ENCODE data around the gene NUMB.

The NUMB gene
- 36.8 to 43.8 (median 40.8) reads per million in 4 experiments for total RNA-seq

- DNase-seq, result peak; percentile 94
Observed at GRCh38 chr14:73458183-73458976, at the start of gene NUMB. NUMB (minus strand) TSS chr14:73458546; CDS start chr14:73355751, 102,795 bp downstream.

- DNase-seq, result no peak
Observed at GRCh38 chr14:73503648-73504047, 45.3 kb upstream of the NUMB start.

- no peak for DNase-seq
Observed at GRCh38 chr14:73502017-73502619, 43.8 kb upstream of the NUMB start.

- no peak for DNase-seq
Observed at GRCh38 chr14:73500360-73500759, 42.0 kb upstream of the NUMB start.

GRCh38 chr14:73494593-73494992 lies 36.2 kb upstream of the NUMB start:
- no peak for DNase-seq

- DNase-seq, result no peak
Observed at GRCh38 chr14:73492670-73493069, 34.3 kb upstream of the NUMB start.

GRCh38 chr14:73492043-73492552 lies 33.8 kb upstream of the NUMB start:
- DNase-seq, result no peak

- DNase-seq, result peak; percentile 26
Observed at GRCh38 chr14:73491256-73492042, 33.1 kb upstream of the NUMB start.

GRCh38 chr14:73489481-73490175 lies 31.3 kb upstream of the NUMB start:
- DNase-seq, result no peak

GRCh38 chr14:73478684-73479083 lies 20.3 kb upstream of the NUMB start:
- DNase-seq, result no peak

- no peak for DNase-seq
Observed at GRCh38 chr14:73477618-73478266, 19.4 kb upstream of the NUMB start.

- no peak for DNase-seq
Observed at GRCh38 chr14:73476451-73476931, 18.1 kb upstream of the NUMB start.

GRCh38 chr14:73474952-73475351 lies 16.6 kb upstream of the NUMB start:
- DNase-seq, result no peak

- DNase-seq, result no peak
Observed at GRCh38 chr14:73472185-73473114, 14.1 kb upstream of the NUMB start.

GRCh38 chr14:73471582-73472184 lies 13.3 kb upstream of the NUMB start:
- no peak for DNase-seq

- DNase-seq, result no peak
Observed at GRCh38 chr14:73468828-73469375, 10.6 kb upstream of the NUMB start.

- no peak for DNase-seq
Observed at GRCh38 chr14:73467800-73468199, 9.5 kb upstream of the NUMB start.

GRCh38 chr14:73467377-73467776 lies 9.0 kb upstream of the NUMB start:
- no peak for DNase-seq

GRCh38 chr14:73466861-73467260 lies 8.5 kb upstream of the NUMB start:
- no peak for DNase-seq

Measured in effector CD8-positive, alpha-beta T cell (primary cell).